HCT116 (cell line): ENCODE measurements around the gene UBASH3B. TPM values are rescaled to one million over a fixed set of nuclear protein-coding genes. Genes with fewer than 3 reads are reported as not detected.

ENCODE experiments used
- ATAC-seq: fragments of 200-7000 bp; cut with Tn5 transposase; 2 replicates; pipeline ENCODE4 v1.9.1; 2020; ENCODE audit warnings: mild to moderate bottlenecking, moderate library complexity
- BruUV-seq: library from RNA; stranded (reverse); fragments of 400-500 nt; replicated peaks from 2 replicates; lab custom pipeline; 2021; lab: Mats Ljungman, UMichigan
- CTCF ChIA-PET: fragments of 300-600 bp; sonication (Branson Sonifier 250); formaldehyde crosslinking; loops from one replicate; lab custom pipeline; 2021; ENCODE audit warnings: antibody characterized with exemption; lab: Charles Lee
- POLR2A ChIA-PET: fragments of 300-600, 350-600 bp; sonication (Branson Sonifier 250); formaldehyde crosslinking; loops from one replicate; lab custom pipeline; 2021; ENCODE audit warnings: antibody characterized with exemption; lab: Charles Lee
- RAD21 ChIA-PET, 2 experiments: fragments of 300-600 bp; sonication (Branson Sonifier 250); formaldehyde crosslinking; loops; one replicate each; lab custom pipeline; 2023; ENCODE audit warnings: low total read pairs in 2 of 2; ENCODE audit not compliant: uncharacterized antibody in 2 of 2, unreplicated experiment in 2 of 2, low non-redundant PET in 1 of 2; lab: Charles Lee
- DNase-seq: peaks from one replicate; pipeline ENCODE4 v3.0.0-alpha.2; 2010; ENCODE audit warnings: low read depth, low spot score
- H2AFZ ChIP-seq: fragments of 200-600 bp; shearing (Covaris generic), sonication (generic); 2 replicates; pipeline ENCODE4 v1.6.1; 2017; ENCODE audit warnings: low read depth, mixed run types, mixed read lengths, antibody characterized with exemption, low read length; ENCODE audit not compliant: poor library complexity, severe bottlenecking
- H3K27ac ChIP-seq: 2 replicates; pipeline ENCODE4 v1.5.1; 2012; ENCODE audit warnings: low read depth, low read length
- H3K27me3 ChIP-seq: fragments of 200-600 bp; sonication (generic); 2 replicates; pipeline ENCODE4 v1.6.1; 2016; ENCODE audit warnings: mixed run types, low read length, mixed read lengths; ENCODE audit not compliant: insufficient read depth
- H3K36me3 ChIP-seq, 2 experiments: fragments of 200-500 bp in 1 of 2; fragments of 200-600 bp in 1 of 2; sonication (Bioruptor generic) in 1 of 2; sonication (generic) in 1 of 2; 2 replicates each; pipeline versions ENCODE4 v1.5.1 to v1.6.1; 2014 to 2016; ENCODE audit warnings: low read length in 2 of 2, inconsistent platforms in 1 of 2, mixed read lengths in 1 of 2, mixed run types in 1 of 2; ENCODE audit not compliant: insufficient read depth in 2 of 2, control insufficient read depth in 1 of 2
- H3K4me1 ChIP-seq, 2 experiments: fragments of 200-600 bp in 1 of 2; sonication (generic) in 1 of 2; 2 replicates each; pipeline versions ENCODE4 v1.5.1 to v1.6.1; 2012 to 2017; ENCODE audit warnings: low read length in 2 of 2, inconsistent platforms in 1 of 2, mild to moderate bottlenecking in 1 of 2, mixed read lengths in 1 of 2, mixed run types in 1 of 2, moderate library complexity in 1 of 2; ENCODE audit not compliant: insufficient read depth in 2 of 2, control insufficient read depth in 1 of 2
- H3K4me2 ChIP-seq: fragments of 200-600 bp; sonication (generic); 2 replicates; pipeline ENCODE4 v1.6.1; 2017; ENCODE audit warnings: mixed run types, low read length, mixed read lengths
- H3K4me3 ChIP-seq, 2 experiments: fragments of 200-600 bp in 1 of 2; sonication (generic) in 1 of 2; replicated peaks in 1 of 2; 2 replicates each; pipeline ENCODE4 v1.5.1; 2011 to 2016; ENCODE audit warnings: low read length in 2 of 2, control low read depth in 1 of 2, low read depth in 1 of 2, mild to moderate bottlenecking in 1 of 2, mixed read lengths in 1 of 2, mixed run types in 1 of 2
- H3K79me2 ChIP-seq: fragments of 200-600 bp; sonication (generic); 2 replicates; pipeline ENCODE4 v1.6.1; 2017; ENCODE audit warnings: mild to moderate bottlenecking, mixed run types, low read length, moderate library complexity, mixed read lengths; ENCODE audit not compliant: insufficient read depth
- H3K9ac ChIP-seq: fragments of 200-600 bp; sonication (generic); 2 replicates; pipeline ENCODE4 v1.6.1; 2016; ENCODE audit warnings: low read length, mixed read lengths
- H3K9me2 ChIP-seq: fragments of 200-600 bp; sonication (generic), shearing (Covaris generic); 2 replicates; pipeline ENCODE4 v1.6.1; 2017; ENCODE audit warnings: mixed run types, mild to moderate bottlenecking, moderate library complexity; ENCODE audit not compliant: insufficient read depth
- H3K9me3 ChIP-seq, 2 experiments: fragments of 200-500 bp in 1 of 2; fragments of 200-600 bp in 1 of 2; sonication (Bioruptor generic) in 1 of 2; sonication (generic) in 1 of 2; 2 replicates each; pipeline ENCODE4 v1.6.1; 2014 to 2017; ENCODE audit warnings: low read length in 2 of 2, mixed read lengths in 2 of 2, inconsistent platforms in 1 of 2, low read depth in 1 of 2, mild to moderate bottlenecking in 1 of 2, mixed run types in 1 of 2, moderate library complexity in 1 of 2; ENCODE audit not compliant: control insufficient read depth in 1 of 2, insufficient read depth in 1 of 2
- H4K20me1 ChIP-seq: fragments of 200-600 bp; sonication (generic), shearing (Covaris generic); 2 replicates; pipeline ENCODE4 v1.6.1; 2017; ENCODE audit warnings: mixed run types, mild to moderate bottlenecking, moderate library complexity; ENCODE audit not compliant: insufficient read depth
- CBX3 ChIP-seq: IDR thresholded peaks from 2 replicates; pipeline ENCODE4 v1.6.1; 2012; ENCODE audit warnings: low read depth
- EGR1 ChIP-seq: IDR thresholded peaks from 2 replicates; pipeline ENCODE4 v1.6.1; 2012; ENCODE audit warnings: low read depth
- EZH2phosphoT487 ChIP-seq: fragments of 200-600 bp; IDR thresholded peaks from 2 replicates; pipeline ENCODE4 v1.6.1; 2018; ENCODE audit warnings: antibody characterized with exemption, borderline replicate concordance
- POLR2A ChIP-seq: IDR thresholded peaks from 2 replicates; pipeline ENCODE4 v1.7.0; 2011; ENCODE audit warnings: borderline replicate concordance; ENCODE audit not compliant: insufficient read depth, insufficient read length; ENCODE audit errors: extremely low read depth
- RAD21 ChIP-seq: IDR thresholded peaks from 2 replicates; pipeline ENCODE4 v1.6.1; 2012; ENCODE audit warnings: low read depth, mild to moderate bottlenecking
- SIN3A ChIP-seq: IDR thresholded peaks from 2 replicates; pipeline ENCODE4 v1.6.1; 2012; ENCODE audit warnings: low read depth
- SP1 ChIP-seq: IDR thresholded peaks from 2 replicates; pipeline ENCODE4 v1.6.1; 2012; ENCODE audit warnings: low read depth
- YY1 ChIP-seq: IDR thresholded peaks from 2 replicates; pipeline ENCODE4 v1.6.1; 2011; ENCODE audit warnings: low read length, low read depth, moderate library complexity, mild to moderate bottlenecking; ENCODE audit not compliant: insufficient replicate concordance; ENCODE audit errors: extremely low read depth
- ZBTB33 ChIP-seq: IDR thresholded peaks from 2 replicates; pipeline ENCODE4 v1.6.1; 2011; ENCODE audit warnings: mild to moderate bottlenecking, low read length, moderate library complexity; ENCODE audit not compliant: insufficient replicate concordance; ENCODE audit errors: extremely low read depth
- ZFX ChIP-seq: fragments of 450-650 bp; IDR thresholded peaks from 2 replicates; pipeline ENCODE4 v1.6.1; 2017
- ZNF274 ChIP-seq: fragments of 200-500 bp; sonication (Bioruptor generic); IDR thresholded peaks from 2 replicates; pipeline ENCODE4 v1.6.1; 2014; ENCODE audit warnings: mild to moderate bottlenecking, low read depth, low read length, inconsistent platforms
- intact Hi-C: fragments of 100-400 bp; cut with micrococcal nuclease; formaldehyde crosslinking; loops from 2 replicates; pipeline ENCODE4 v1.10.0; 2022
- total RNA-seq: library from RNA; stranded (reverse); gene quantifications from one replicate; pipeline ENCODE4 v1.2.1, GENCODE V29; 2021; ENCODE audit not compliant: unreplicated experiment
- TF ChIP-seq, protein P1 (sequence below): IDR thresholded peaks from 2 replicates; pipeline ENCODE4 v1.6.1; 2012; ENCODE audit warnings: low read depth
- TF ChIP-seq, protein P2 (sequence below), 3 experiments: fragments of 200-600 bp in 1 of 3; sonication (generic) in 1 of 3; IDR thresholded peaks in 2 of 3; conservative IDR thresholded peaks in 1 of 3; 2 replicates each; pipeline ENCODE4 v1.5.1; 2012 to 2017; ENCODE audit warnings: low read depth in 2 of 3, low read length in 2 of 3, antibody characterized with exemption in 1 of 3, borderline replicate concordance in 1 of 3, control low read depth in 1 of 3, mild to moderate bottlenecking in 1 of 3, mixed read lengths in 1 of 3, mixed run types in 1 of 3, moderate library complexity in 1 of 3; ENCODE audit not compliant: insufficient read depth in 1 of 3

The UBASH3B gene
- total RNA-seq, 1 experiment from 2014 or later = 40.3 TPM

GRCh38 chr11:122733318-122733717, 77.8 kb downstream of the UBASH3B start:
- DNase-seq = no peak

More at GRCh38 chr11:122733318-122733717, 77.8 kb downstream of the UBASH3B start:
- ChIA-PET RAD21 (no interaction called here), POLR2A (no interaction called here), CTCF (no interaction called here)
- ATAC-seq = no peak
- H3K9me2 ChIP-seq = no peaks in the 10 kb centered on the region
- no peaks in the 10 kb centered on the region for H3K9me3 ChIP-seq
- no peaks in the 10 kb centered on the region for H4K20me1 ChIP-seq
- peaks cover 0 to 18% of the 10 kb centered on the region in 2 experiments; a peak in 2 of 4 replicates for H3K4me1 ChIP-seq
- no peak overlapping the region for H3K4me2 ChIP-seq
- TF ChIP-seq POLR2A = no peak
- no peak for TF ChIP-seq ZNF274
- TF ChIP-seq RAD21 = no peak
- TF ChIP-seq CBX3 = no peak
- no peak for TF ChIP-seq SIN3A
- no peak for TF ChIP-seq YY1
- TF ChIP-seq SP1 = no peak
- TF ChIP-seq, protein P1, sequence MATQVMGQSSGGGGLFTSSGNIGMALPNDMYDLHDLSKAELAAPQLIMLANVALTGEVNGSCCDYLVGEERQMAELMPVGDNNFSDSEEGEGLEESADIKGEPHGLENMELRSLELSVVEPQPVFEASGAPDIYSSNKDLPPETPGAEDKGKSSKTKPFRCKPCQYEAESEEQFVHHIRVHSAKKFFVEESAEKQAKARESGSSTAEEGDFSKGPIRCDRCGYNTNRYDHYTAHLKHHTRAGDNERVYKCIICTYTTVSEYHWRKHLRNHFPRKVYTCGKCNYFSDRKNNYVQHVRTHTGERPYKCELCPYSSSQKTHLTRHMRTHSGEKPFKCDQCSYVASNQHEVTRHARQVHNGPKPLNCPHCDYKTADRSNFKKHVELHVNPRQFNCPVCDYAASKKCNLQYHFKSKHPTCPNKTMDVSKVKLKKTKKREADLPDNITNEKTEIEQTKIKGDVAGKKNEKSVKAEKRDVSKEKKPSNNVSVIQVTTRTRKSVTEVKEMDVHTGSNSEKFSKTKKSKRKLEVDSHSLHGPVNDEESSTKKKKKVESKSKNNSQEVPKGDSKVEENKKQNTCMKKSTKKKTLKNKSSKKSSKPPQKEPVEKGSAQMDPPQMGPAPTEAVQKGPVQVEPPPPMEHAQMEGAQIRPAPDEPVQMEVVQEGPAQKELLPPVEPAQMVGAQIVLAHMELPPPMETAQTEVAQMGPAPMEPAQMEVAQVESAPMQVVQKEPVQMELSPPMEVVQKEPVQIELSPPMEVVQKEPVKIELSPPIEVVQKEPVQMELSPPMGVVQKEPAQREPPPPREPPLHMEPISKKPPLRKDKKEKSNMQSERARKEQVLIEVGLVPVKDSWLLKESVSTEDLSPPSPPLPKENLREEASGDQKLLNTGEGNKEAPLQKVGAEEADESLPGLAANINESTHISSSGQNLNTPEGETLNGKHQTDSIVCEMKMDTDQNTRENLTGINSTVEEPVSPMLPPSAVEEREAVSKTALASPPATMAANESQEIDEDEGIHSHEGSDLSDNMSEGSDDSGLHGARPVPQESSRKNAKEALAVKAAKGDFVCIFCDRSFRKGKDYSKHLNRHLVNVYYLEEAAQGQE = no peak
- no peak for TF ChIP-seq ZFX
- no peak for TF ChIP-seq EZH2phosphoT487
- no peak for TF ChIP-seq ZBTB33
- TF ChIP-seq, protein P2, sequence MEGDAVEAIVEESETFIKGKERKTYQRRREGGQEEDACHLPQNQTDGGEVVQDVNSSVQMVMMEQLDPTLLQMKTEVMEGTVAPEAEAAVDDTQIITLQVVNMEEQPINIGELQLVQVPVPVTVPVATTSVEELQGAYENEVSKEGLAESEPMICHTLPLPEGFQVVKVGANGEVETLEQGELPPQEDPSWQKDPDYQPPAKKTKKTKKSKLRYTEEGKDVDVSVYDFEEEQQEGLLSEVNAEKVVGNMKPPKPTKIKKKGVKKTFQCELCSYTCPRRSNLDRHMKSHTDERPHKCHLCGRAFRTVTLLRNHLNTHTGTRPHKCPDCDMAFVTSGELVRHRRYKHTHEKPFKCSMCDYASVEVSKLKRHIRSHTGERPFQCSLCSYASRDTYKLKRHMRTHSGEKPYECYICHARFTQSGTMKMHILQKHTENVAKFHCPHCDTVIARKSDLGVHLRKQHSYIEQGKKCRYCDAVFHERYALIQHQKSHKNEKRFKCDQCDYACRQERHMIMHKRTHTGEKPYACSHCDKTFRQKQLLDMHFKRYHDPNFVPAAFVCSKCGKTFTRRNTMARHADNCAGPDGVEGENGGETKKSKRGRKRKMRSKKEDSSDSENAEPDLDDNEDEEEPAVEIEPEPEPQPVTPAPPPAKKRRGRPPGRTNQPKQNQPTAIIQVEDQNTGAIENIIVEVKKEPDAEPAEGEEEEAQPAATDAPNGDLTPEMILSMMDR (IDR thresholded peaks at IDR 0.05 in 2 of 3, conservative IDR thresholded peaks at IDR 0.05 in 1 of 3; ENCODE audit: borderline replicate concordance in 1 of 3, insufficient read depth in 1 of 3, low read depth in 2 of 3, low read length in 2 of 3) = no peak
- TF ChIP-seq EGR1 = no peak
- no TSS peak for BruUV-seq
- H3K4me3 ChIP-seq = no peak overlapping the region
- H3K27ac ChIP-seq = no peak overlapping the region
- intact Hi-C loops = no loop called here
- no peak overlapping the region for H2AFZ ChIP-seq
- no peak overlapping the region for H3K9ac ChIP-seq
- H3K79me2 ChIP-seq = no peaks in the 10 kb centered on the region; the same call in 1 of the 2 replicates
- H3K36me3 ChIP-seq = no peaks in the 10 kb centered on the region
- no peaks in the 10 kb centered on the region for H3K27me3 ChIP-seq
